ENCODE results near the gene NGF. TPM values are rescaled to one million over a fixed set of nuclear protein-coding genes. Genes with fewer than 3 reads are reported as not detected.
"Not testable (repeated sequence)": the region's sequence is repeated elsewhere in the genome, so short reads cannot be mapped to it uniquely, and the experiment has no call there.

Gene NGF
- total RNA-seq, result 10 to 100 TPM in 1 of 2 donors, 1 to 10 TPM in 1; 5.1 to 12.0 TPM

DNA sequence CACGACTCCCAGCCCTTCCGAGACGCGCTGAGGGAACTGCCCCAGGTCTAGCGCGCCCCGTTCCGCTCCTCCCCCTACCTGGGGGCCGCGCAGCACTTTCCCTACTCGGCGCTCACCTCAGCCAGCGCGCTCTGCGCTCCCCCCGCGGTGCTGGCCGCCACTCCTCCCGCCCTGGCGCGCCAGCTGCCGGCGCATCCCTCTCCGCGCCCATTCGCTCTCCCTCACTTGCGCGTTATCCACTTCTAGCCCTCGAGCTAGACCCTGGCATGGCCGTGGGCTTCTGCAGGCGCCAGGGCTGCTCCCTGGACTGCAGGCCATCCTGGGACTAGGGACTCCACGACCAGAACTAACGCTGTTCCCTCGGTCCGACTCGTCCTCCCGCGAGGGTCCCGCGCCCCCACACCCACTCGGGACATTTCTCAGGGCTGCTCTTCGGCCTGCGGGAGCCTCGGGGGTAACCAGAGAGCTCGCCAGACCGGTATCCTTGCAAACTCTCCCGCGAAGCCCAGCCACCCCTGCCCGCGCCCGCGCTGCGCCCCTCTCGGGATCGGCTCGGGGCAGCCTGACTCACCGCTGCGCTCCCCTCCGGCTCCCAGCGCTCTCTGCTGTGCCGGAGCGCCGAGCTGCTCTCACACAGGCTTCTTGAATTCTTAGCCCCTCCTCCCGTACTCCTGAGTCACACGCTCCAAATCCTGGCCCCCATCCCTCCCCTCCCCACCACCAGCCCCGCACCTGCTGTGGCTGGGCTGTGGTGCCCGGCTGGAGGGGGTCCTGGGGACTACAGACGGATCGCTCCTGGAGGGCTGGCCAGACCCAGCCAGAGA, at the start of gene NGF:
NGF (minus strand) TSS at position 617 of the 824 bp plus-strand sequence. CDS start 51,454 bp downstream, outside the sequence.
- Histone ChIP-seq H3K4me1 (peaks cover 0 to 45% of the 10 kb centered on the region in 2 donors), H3K4me3 (peak within 1 kb of the TSS; percentile 55 to 68), H3K9me3 (no peaks in the 10 kb centered on the region), H3K27me3 (no peaks in the 10 kb centered on the region), H3K36me3 (no peaks in the 10 kb centered on the region), H3K27ac (peak within 1 kb of the TSS; percentile 76 to 85)
- peak; percentile 70 for DNase-seq (ENCODE audit: low spot score)
- TF ChIP-seq, protein P1, sequence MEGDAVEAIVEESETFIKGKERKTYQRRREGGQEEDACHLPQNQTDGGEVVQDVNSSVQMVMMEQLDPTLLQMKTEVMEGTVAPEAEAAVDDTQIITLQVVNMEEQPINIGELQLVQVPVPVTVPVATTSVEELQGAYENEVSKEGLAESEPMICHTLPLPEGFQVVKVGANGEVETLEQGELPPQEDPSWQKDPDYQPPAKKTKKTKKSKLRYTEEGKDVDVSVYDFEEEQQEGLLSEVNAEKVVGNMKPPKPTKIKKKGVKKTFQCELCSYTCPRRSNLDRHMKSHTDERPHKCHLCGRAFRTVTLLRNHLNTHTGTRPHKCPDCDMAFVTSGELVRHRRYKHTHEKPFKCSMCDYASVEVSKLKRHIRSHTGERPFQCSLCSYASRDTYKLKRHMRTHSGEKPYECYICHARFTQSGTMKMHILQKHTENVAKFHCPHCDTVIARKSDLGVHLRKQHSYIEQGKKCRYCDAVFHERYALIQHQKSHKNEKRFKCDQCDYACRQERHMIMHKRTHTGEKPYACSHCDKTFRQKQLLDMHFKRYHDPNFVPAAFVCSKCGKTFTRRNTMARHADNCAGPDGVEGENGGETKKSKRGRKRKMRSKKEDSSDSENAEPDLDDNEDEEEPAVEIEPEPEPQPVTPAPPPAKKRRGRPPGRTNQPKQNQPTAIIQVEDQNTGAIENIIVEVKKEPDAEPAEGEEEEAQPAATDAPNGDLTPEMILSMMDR (IDR thresholded peaks at IDR 0.05), result no peak

DNA sequence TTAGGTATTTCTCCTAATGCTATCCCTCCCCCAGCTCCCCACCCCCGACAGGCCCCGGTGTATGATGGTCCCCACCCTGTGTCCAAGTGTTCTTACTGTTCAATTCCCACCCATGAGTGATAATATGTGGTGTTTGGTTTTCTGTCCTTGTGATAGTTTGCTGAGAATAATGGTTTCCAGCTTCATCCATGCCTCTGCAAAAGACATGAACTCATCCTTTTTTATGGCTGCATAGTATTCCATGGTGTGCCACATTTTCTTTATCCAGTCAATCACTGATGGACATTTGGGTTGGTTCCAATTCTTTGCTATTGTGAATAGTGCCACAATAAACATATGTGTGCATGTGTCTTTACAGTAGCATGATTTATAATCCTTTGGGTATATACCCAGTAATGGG, 45.4 kb upstream of the NGF start:
- H3K9me3 ChIP-seq; H3K27me3 ChIP-seq; H3K36me3 ChIP-seq; H3K4me1 ChIP-seq; DNase-seq (ENCODE audit: low spot score); H3K27ac ChIP-seq; H3K4me3 ChIP-seq: not testable (repeated sequence)

GRCh38 chr1:115379943-115380342, 41.9 kb upstream of the NGF start:
- TF ChIP-seq, protein P1 (IDR thresholded peaks at IDR 0.05), result no peak
- Histone ChIP-seq H3K36me3 (no peaks in the 10 kb centered on the region), H3K4me3 (no peak overlapping the region), H3K27me3 (no peaks in the 10 kb centered on the region), H3K27ac (no peak overlapping the region), H3K4me1 (no peaks in the 10 kb centered on the region), H3K9me3 (no peaks in the 10 kb centered on the region)
- DNase-seq (ENCODE audit: low spot score), result no peak

DNA sequence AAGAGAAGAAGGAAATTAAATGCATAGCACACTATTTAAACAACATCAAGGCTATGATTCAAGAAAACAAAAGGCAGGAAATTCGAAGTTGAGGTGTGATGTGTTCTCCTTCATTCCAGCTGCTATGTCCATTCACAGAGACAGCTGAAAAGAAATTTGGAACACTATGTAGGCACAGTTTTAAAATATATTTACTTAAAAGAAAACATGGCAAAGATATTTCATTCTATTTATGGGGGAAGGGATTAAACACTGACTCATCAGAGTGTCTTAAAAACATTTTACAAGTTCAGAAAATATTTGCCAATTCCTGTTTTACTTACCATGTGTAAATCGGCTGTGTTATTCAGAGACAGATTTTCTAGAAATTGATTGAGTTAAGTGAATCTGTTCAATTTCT, 39.4 kb upstream of the NGF start:
- H3K36me3 ChIP-seq, result no peaks in the 10 kb centered on the region
- no peaks in the 10 kb centered on the region for H3K9me3 ChIP-seq
- TF ChIP-seq, protein P1 (IDR thresholded peaks at IDR 0.05), result no peak
- no peak overlapping the region for H3K27ac ChIP-seq
- H3K27me3 ChIP-seq, result no peaks in the 10 kb centered on the region
- H3K4me3 ChIP-seq, result no peak overlapping the region
- no peak for DNase-seq (ENCODE audit: low spot score)
- H3K4me1 ChIP-seq, result no peaks in the 10 kb centered on the region

- no peak for DNase-seq (ENCODE audit: low spot score)
- Histone ChIP-seq H3K36me3 (no peaks in the 10 kb centered on the region), H3K4me1 (no peaks in the 10 kb centered on the region), H3K4me3 (no peak overlapping the region), H3K27me3 (no peaks in the 10 kb centered on the region), H3K27ac (no peak overlapping the region), H3K9me3 (no peaks in the 10 kb centered on the region)
- TF ChIP-seq, protein P1 (IDR thresholded peaks at IDR 0.05), result no peak
Observed at GRCh38 chr1:115374598-115374997, 36.5 kb upstream of the NGF start.

- H3K4me1 ChIP-seq, result no peaks in the 10 kb centered on the region
Observed at GRCh38 chr1:115373305-115373704, 35.3 kb upstream of the NGF start.

More at GRCh38 chr1:115373305-115373704, 35.3 kb upstream of the NGF start:
- DNase-seq (ENCODE audit: low spot score), result no peak
- Histone ChIP-seq H3K27ac (no peak overlapping the region), H3K4me3 (no peak overlapping the region), H3K9me3 (no peaks in the 10 kb centered on the region), H3K27me3 (no peaks in the 10 kb centered on the region), H3K36me3 (no peaks in the 10 kb centered on the region)
- TF ChIP-seq, protein P1 (IDR thresholded peaks at IDR 0.05), result no peak

All from right atrium auricular region (tissue), 2 donors.